ENCODE data around the gene RAD51B.

RAD51B gene

GRCh38 chr14:68514608-68515194, 695.1 kb downstream of the RAD51B start:
- no peak overlapping the region for H3K27ac Mint-ChIP-seq
- no peaks in the 10 kb centered on the region for H3K27me3 Mint-ChIP-seq
- no peak overlapping the region for H3K4me3 Mint-ChIP-seq
- peaks cover 49% of the 10 kb centered on the region for H3K4me1 Mint-ChIP-seq (ENCODE audit: low read depth)
- H3K9me3 Mint-ChIP-seq: no peaks in the 10 kb centered on the region
- H3K36me3 Mint-ChIP-seq (ENCODE audit: low read depth): no peaks in the 10 kb centered on the region

- Mint-ChIP-seq H3K4me1 (ENCODE audit: low read depth) (peaks cover 47% of the 10 kb centered on the region), H3K27me3 (no peaks in the 10 kb centered on the region), H3K27ac (no peak overlapping the region), H3K4me3 (no peak overlapping the region), H3K9me3 (no peaks in the 10 kb centered on the region), H3K36me3 (ENCODE audit: low read depth) (no peaks in the 10 kb centered on the region)
Measured at GRCh38 chr14:68516342-68516741, 696.8 kb downstream of the RAD51B start.

GRCh38 chr14:68518166-68518565, 698.6 kb downstream of the RAD51B start:
- H3K4me3 Mint-ChIP-seq: no peak overlapping the region
- H3K27me3 Mint-ChIP-seq: no peaks in the 10 kb centered on the region
- no peak overlapping the region for H3K27ac Mint-ChIP-seq
- H3K4me1 Mint-ChIP-seq (ENCODE audit: low read depth): peaks cover 34% of the 10 kb centered on the region
- no peaks in the 10 kb centered on the region for H3K36me3 Mint-ChIP-seq (ENCODE audit: low read depth)
- no peaks in the 10 kb centered on the region for H3K9me3 Mint-ChIP-seq

- H3K4me1 Mint-ChIP-seq (ENCODE audit: low read depth): peaks cover 27% of the 10 kb centered on the region
- no peaks in the 10 kb centered on the region for H3K36me3 Mint-ChIP-seq (ENCODE audit: low read depth)
- H3K4me3 Mint-ChIP-seq: no peak overlapping the region
- H3K27me3 Mint-ChIP-seq: no peaks in the 10 kb centered on the region
- no peak overlapping the region for H3K27ac Mint-ChIP-seq
- no peaks in the 10 kb centered on the region for H3K9me3 Mint-ChIP-seq
Measured at GRCh38 chr14:68518761-68519670, 699.4 kb downstream of the RAD51B start.

- peaks cover 25% of the 10 kb centered on the region for H3K4me1 Mint-ChIP-seq (ENCODE audit: low read depth)
- H3K4me3 Mint-ChIP-seq: no peak overlapping the region
- peaks cover under 1% of the 10 kb centered on the region for H3K9me3 Mint-ChIP-seq
- H3K27me3 Mint-ChIP-seq: no peaks in the 10 kb centered on the region
- peaks cover 4% of the 10 kb centered on the region for H3K36me3 Mint-ChIP-seq (ENCODE audit: low read depth)
- H3K27ac Mint-ChIP-seq: no peak overlapping the region
Measured at GRCh38 chr14:68519671-68520187, 700.1 kb downstream of the RAD51B start.

GRCh38 chr14:68520637-68521556, 701.3 kb downstream of the RAD51B start:
- Mint-ChIP-seq H3K27ac (no peak overlapping the region), H3K36me3 (ENCODE audit: low read depth) (peaks cover 6% of the 10 kb centered on the region), H3K4me3 (no peak overlapping the region), H3K9me3 (peaks cover 3% of the 10 kb centered on the region), H3K4me1 (ENCODE audit: low read depth) (peaks cover 25% of the 10 kb centered on the region), H3K27me3 (no peaks in the 10 kb centered on the region)

- Mint-ChIP-seq H3K27me3 (no peaks in the 10 kb centered on the region), H3K4me1 (ENCODE audit: low read depth) (peaks cover 25% of the 10 kb centered on the region), H3K9me3 (peaks cover 3% of the 10 kb centered on the region), H3K36me3 (ENCODE audit: low read depth) (peaks cover 6% of the 10 kb centered on the region), H3K27ac (no peak overlapping the region), H3K4me3 (no peak overlapping the region)
Measured at GRCh38 chr14:68521557-68521901, 702.0 kb downstream of the RAD51B start.

GRCh38 chr14:68521961-68522509, 702.5 kb downstream of the RAD51B start:
- Mint-ChIP-seq H3K4me3 (no peak overlapping the region), H3K9me3 (peaks cover 3% of the 10 kb centered on the region), H3K27me3 (no peaks in the 10 kb centered on the region), H3K27ac (no peak overlapping the region), H3K36me3 (ENCODE audit: low read depth) (peaks cover 6% of the 10 kb centered on the region), H3K4me1 (ENCODE audit: low read depth) (peaks cover 25% of the 10 kb centered on the region)

GRCh38 chr14:68522510-68523325, 703.1 kb downstream of the RAD51B start:
- no peak overlapping the region for H3K27ac Mint-ChIP-seq
- no peak overlapping the region for H3K4me3 Mint-ChIP-seq

GRCh38 chr14:68523326-68523610, 703.7 kb downstream of the RAD51B start:
- Mint-ChIP-seq H3K27ac (no peak overlapping the region), H3K27me3 (no peaks in the 10 kb centered on the region), H3K4me1 (ENCODE audit: low read depth) (peaks cover 20% of the 10 kb centered on the region), H3K36me3 (ENCODE audit: low read depth) (peaks cover 6% of the 10 kb centered on the region), H3K9me3 (peaks cover 6% of the 10 kb centered on the region), H3K4me3 (no peak overlapping the region)

More at GRCh38 chr14:68522510-68523325, 703.1 kb downstream of the RAD51B start:
- H3K4me1 Mint-ChIP-seq (ENCODE audit: low read depth): peaks cover 21% of the 10 kb centered on the region
- H3K36me3 Mint-ChIP-seq (ENCODE audit: low read depth): peaks cover 6% of the 10 kb centered on the region
- no peaks in the 10 kb centered on the region for H3K27me3 Mint-ChIP-seq
- peaks cover 3% of the 10 kb centered on the region for H3K9me3 Mint-ChIP-seq

- H3K9me3 Mint-ChIP-seq: peaks cover 6% of the 10 kb centered on the region
- peaks cover 6% of the 10 kb centered on the region for H3K36me3 Mint-ChIP-seq (ENCODE audit: low read depth)
- peaks cover 16% of the 10 kb centered on the region for H3K4me1 Mint-ChIP-seq (ENCODE audit: low read depth)
- no peak overlapping the region for H3K27ac Mint-ChIP-seq
- H3K27me3 Mint-ChIP-seq: no peaks in the 10 kb centered on the region
- H3K4me3 Mint-ChIP-seq: no peak overlapping the region
Measured at GRCh38 chr14:68523989-68524725, 704.6 kb downstream of the RAD51B start.

GRCh38 chr14:68525516-68525915, 705.9 kb downstream of the RAD51B start:
- H3K4me1 Mint-ChIP-seq (ENCODE audit: low read depth): peaks cover 7% of the 10 kb centered on the region
- H3K36me3 Mint-ChIP-seq (ENCODE audit: low read depth): peaks cover 16% of the 10 kb centered on the region
- H3K9me3 Mint-ChIP-seq: peaks cover 11% of the 10 kb centered on the region
- no peaks in the 10 kb centered on the region for H3K27me3 Mint-ChIP-seq
- H3K4me3 Mint-ChIP-seq: no peak overlapping the region
- no peak overlapping the region for H3K27ac Mint-ChIP-seq

GRCh38 chr14:68526512-68527091, 707.0 kb downstream of the RAD51B start:
- Mint-ChIP-seq H3K4me1 (ENCODE audit: low read depth) (peaks cover 7% of the 10 kb centered on the region), H3K36me3 (ENCODE audit: low read depth) (peaks cover 22% of the 10 kb centered on the region), H3K9me3 (peaks cover 17% of the 10 kb centered on the region), H3K27ac (no peak overlapping the region), H3K4me3 (no peak overlapping the region), H3K27me3 (no peaks in the 10 kb centered on the region)

All from stimulated activated naive CD8-positive, alpha-beta T cell treated with anti-CD3 and anti-CD28 coated beads, Interleukin-15, Interleukin-2, amounts not matched to agents 100 ng/mL and 50 ng/mL, for 24 hours (primary cell).